Upper lobe of left lung (tissue), 6 donors: ENCODE data around the gene BCL7A. TPM values are rescaled to one million over a fixed set of nuclear protein-coding genes. Genes with fewer than 3 reads are reported as not detected.

Experiments
- ATAC-seq, 2 donors: fragments of 200-7000 bp; cut with Tn5 transposase; one replicate each; pipeline ENCODE4 v1.9.1; 2022; ENCODE audit warnings: mild to moderate bottlenecking in 2 of 2, moderate library complexity in 2 of 2; ENCODE audit not compliant: low FRiP score in 2 of 2
- DNase-seq, 2 donors: peaks; one replicate each; pipeline ENCODE4 v3.0.0-alpha.2; 2019 to 2020
- H3K27ac ChIP-seq, 4 donors: fragments of 200-600 bp; sonication (generic); one replicate each; pipeline ENCODE4 v1.5.1; 2016 to 2019
- H3K27me3 ChIP-seq, 4 donors: fragments of 200-600 bp; sonication (generic); one replicate each; pipeline ENCODE4 v1.5.1; 2017 to 2019
- H3K36me3 ChIP-seq, 4 donors: fragments of 200-600 bp; sonication (generic); one replicate each; pipeline ENCODE4 v1.5.1; 2016 to 2019
- H3K4me1 ChIP-seq, 4 donors: fragments of 200-600 bp; sonication (generic); one replicate each; pipeline ENCODE4 v1.5.1; 2018 to 2019
- H3K4me3 ChIP-seq, 4 donors: fragments of 200-600 bp; sonication (generic); one replicate each; pipeline ENCODE4 v1.5.1; 2017 to 2019; ENCODE audit warnings: mild to moderate bottlenecking in 2 of 4, moderate library complexity in 1 of 4
- H3K9me3 ChIP-seq, 4 donors: fragments of 200-600 bp; sonication (generic); one replicate each; pipeline ENCODE4 v1.5.1; 2018 to 2019
- CTCF ChIP-seq, 6 experiments: fragments of 450-650 bp in 4 of 6; fragments of 200-600 bp in 2 of 6; sonication (generic) in 2 of 6; IDR thresholded peaks; one replicate each; pipeline ENCODE4 v1.5.1; 2016 to 2019; ENCODE audit warnings: antibody characterized with exemption in 6 of 6
- EP300 ChIP-seq, 4 donors: sonication (generic); formaldehyde crosslinking; IDR thresholded peaks; one replicate each; pipeline ENCODE4 v1.5.1; 2017; ENCODE audit warnings: antibody characterized with exemption in 4 of 4, control low read depth in 2 of 4
- POLR2A ChIP-seq, 4 donors: fragments of 450-650 bp; IDR thresholded peaks; one replicate each; pipeline ENCODE4 v1.5.1; 2016 to 2017; ENCODE audit warnings: antibody characterized with exemption in 4 of 4, mild to moderate bottlenecking in 2 of 4
- POLR2AphosphoS5 ChIP-seq, 2 donors: sonication (generic); formaldehyde crosslinking; IDR thresholded peaks; one replicate each; pipeline ENCODE4 v1.5.1; 2017; ENCODE audit warnings: antibody characterized with exemption in 2 of 2
- WGBS, 2 donors: methylation state at CpG; one replicate each; pipeline ENCODE4 v1.1.5; 2017 to 2018; 5-methylcytosine and 5-hydroxymethylcytosine counted together
- total RNA-seq, 6 donors: library from RNA; depleted of rRNA in 4 of 6; stranded (reverse); fragments of >200 nt in 4 of 6; gene quantifications; one replicate each; pipeline versions ENCODE4 v1.1.0 to v1.2.1, GENCODE V29; 2016 to 2021
- donor health status: DM: no; HTN: no; CAD: no; lungs with moderate emphysema.
- donor health status: DM: no; HTN: yes; CAD: no; lungs with severe emphysema.

Gene BCL7A
- total RNA-seq, 6 donors from 2014 or later: 4.9 to 14.6 (median 12.7) TPM

- Histone ChIP-seq H3K36me3 (peaks cover 0 to 14% (median 10%) of the 10 kb centered on the region in 4 donors), H3K27me3 (no peaks in the 10 kb centered on the region), H3K4me1 (peaks cover 19 to 31% (median 26%) of the 10 kb centered on the region in 4 donors), H3K9me3 (no peaks in the 10 kb centered on the region), H3K27ac (peak overlapping the region in 1 of 4 donors; percentile 3), H3K4me3 (no peak overlapping the region)
- no peak for ATAC-seq
- WGBS, 2 donors: 77 to 79% methylated on average over 20 to 22 of the region's 22 CpGs
- DNase-seq: peak in 1 of 2 donors; percentile 53
- TF ChIP-seq POLR2AphosphoS5 (IDR thresholded peaks at IDR 0.05) (peak; percentile 13 to 58), EP300 (IDR thresholded peaks at IDR 0.05) (peak in 1 of 4 donors; percentile 14), CTCF (IDR thresholded peaks at IDR 0.05) (no peak)
Observed at GRCh38 chr12:122060081-122060501, 38.4 kb downstream of the BCL7A start.

DNA sequence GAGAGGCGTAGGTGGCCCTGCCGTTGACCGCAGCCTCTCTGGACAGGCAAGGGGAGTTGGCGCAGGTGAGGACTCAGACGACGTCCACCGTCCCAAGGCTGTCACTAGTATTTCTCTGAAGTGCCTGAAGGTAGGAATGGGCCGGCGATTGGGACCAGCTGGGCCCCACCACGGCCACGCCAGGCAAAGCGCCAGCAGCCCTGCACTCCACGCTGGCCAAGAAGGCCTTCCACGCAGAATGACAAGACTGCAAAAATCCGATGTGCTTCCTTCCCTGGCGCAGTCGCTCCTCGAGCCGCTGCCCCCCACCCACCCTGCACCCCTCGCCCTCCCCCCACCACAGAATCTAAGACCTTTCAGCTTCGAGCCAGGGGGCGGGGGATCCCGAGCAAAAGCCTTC is 39.6 kb downstream of the BCL7A start:
- H3K36me3 ChIP-seq: peaks cover 0 to 10% (median 3%) of the 10 kb centered on the region in 4 donors
- no peaks in the 10 kb centered on the region for H3K27me3 ChIP-seq
- WGBS, 2 donors: 87 to 93% methylated on average over 17 to 21 of the region's 23 CpGs
- H3K4me3 ChIP-seq: no peak overlapping the region
- DNase-seq (peak in 1 of 2 donors; percentile 83), ATAC-seq (no peak)
- peak overlapping the region in 1 of 4 donors; percentile 3 for H3K27ac ChIP-seq
- no peaks in the 10 kb centered on the region for H3K9me3 ChIP-seq
- peaks cover 19 to 35% (median 28%) of the 10 kb centered on the region in 4 donors for H3K4me1 ChIP-seq
- TF ChIP-seq CTCF (IDR thresholded peaks at IDR 0.05) (no peak), POLR2A (IDR thresholded peaks at IDR 0.05) (no peak), EP300 (IDR thresholded peaks at IDR 0.05) (no peak), POLR2AphosphoS5 (IDR thresholded peaks at IDR 0.05) (no peak)

DNA sequence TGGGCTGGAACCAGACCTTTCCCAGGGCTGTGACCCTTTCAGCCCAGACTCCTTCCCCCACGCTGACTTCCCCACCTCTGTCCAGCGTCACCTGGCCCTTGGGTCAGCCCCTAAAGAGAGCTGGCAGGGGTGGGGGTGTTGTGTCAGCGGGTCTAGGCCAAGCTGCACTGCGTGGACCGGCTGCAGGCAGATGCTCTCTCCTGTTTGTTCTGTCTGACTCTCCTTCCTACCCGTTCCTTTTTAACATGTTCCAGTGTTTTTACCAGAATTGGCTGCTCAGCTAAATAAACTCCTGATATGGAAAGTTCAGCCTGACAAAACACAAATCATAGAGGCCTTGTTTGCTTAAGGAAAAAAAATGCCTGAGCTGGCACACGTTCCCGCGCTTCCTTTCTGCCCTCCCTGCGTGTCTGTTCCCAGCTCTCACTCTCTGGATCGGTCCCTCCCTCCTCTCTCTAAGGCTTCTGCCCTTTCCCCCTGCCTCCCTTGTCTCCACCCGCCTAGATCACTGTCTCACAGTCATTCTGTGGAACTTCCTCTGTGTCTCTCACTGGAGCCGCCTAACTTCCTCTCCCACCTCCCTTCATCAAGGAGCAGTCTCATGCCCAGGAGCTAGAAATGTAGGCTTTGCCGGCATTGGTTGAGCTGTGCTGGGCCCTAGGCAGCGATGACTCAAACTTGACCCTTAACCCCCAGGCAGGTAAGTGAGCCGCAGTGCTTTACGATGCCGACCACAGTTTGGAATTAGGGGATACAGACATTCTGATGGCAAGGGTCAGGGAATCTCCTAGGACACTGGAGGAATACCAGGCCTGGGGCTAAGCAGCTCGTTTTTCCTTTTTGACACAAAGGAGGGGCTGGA is 41.4 kb downstream of the BCL7A start:
- peaks cover 24 to 44% (median 33%) of the 10 kb centered on the region in 4 donors for H3K4me1 ChIP-seq
- 24 to 35% methylated on average over 19 of the region's 19 CpGs for WGBS, 2 donors
- H3K4me3 ChIP-seq: peak overlapping the region in 3 of 4 donors; percentile 4 to 17 (median 15)
- peak overlapping the region; percentile 70 to 84 (median 82) for H3K27ac ChIP-seq
- no peaks in the 10 kb centered on the region for H3K27me3 ChIP-seq
- peaks cover 0 to 10% (median 1%) of the 10 kb centered on the region in 4 donors for H3K36me3 ChIP-seq
- peak; percentile 77 to 81 for ATAC-seq
- peak in 1 of 4 donors; percentile 21 for TF ChIP-seq POLR2A (IDR thresholded peaks at IDR 0.05)
- TF ChIP-seq CTCF (IDR thresholded peaks at IDR 0.05): no peak
- TF ChIP-seq POLR2AphosphoS5 (IDR thresholded peaks at IDR 0.05): peak in 1 of 2 donors; percentile 21
- peak in 1 of 2 donors; percentile 55 for DNase-seq
- no peaks in the 10 kb centered on the region for H3K9me3 ChIP-seq

- Histone ChIP-seq H3K9me3 (no peaks in the 10 kb centered on the region), H3K4me1 (peaks cover 27 to 49% (median 34%) of the 10 kb centered on the region in 4 donors), H3K4me3 (peak overlapping the region in 3 of 4 donors; percentile 4 to 17 (median 15)), H3K27ac (peak overlapping the region; percentile 70 to 84 (median 82)), H3K36me3 (peaks cover 0 to 10% (median 1%) of the 10 kb centered on the region in 4 donors), H3K27me3 (no peaks in the 10 kb centered on the region)
- DNase-seq: peak in 1 of 2 donors; percentile 59
- no peak for ATAC-seq
- WGBS, 2 donors: 77 to 85% methylated on average over 6 of the region's 6 CpGs
- TF ChIP-seq POLR2A (IDR thresholded peaks at IDR 0.05): no peak
- TF ChIP-seq EP300 (IDR thresholded peaks at IDR 0.05): no peak
- TF ChIP-seq POLR2AphosphoS5 (IDR thresholded peaks at IDR 0.05): no peak
- no peak for TF ChIP-seq CTCF (IDR thresholded peaks at IDR 0.05)
Observed at GRCh38 chr12:122063694-122064024, 42.0 kb downstream of the BCL7A start.
